Panc1 (cell line): ENCODE data around the gene VAPB. TPM values are rescaled to one million over a fixed set of nuclear protein-coding genes. Genes with fewer than 3 reads are reported as not detected.

Experiments used
- ATAC-seq: fragments of 200-7000 bp; cut with Tn5 transposase; 2 replicates; pipeline ENCODE4 v1.9.1; 2020; ENCODE audit warnings: mild to moderate bottlenecking, moderate library complexity
- BruUV-seq: library from RNA; stranded (reverse); fragments of 400-500 nt; replicated peaks from 2 replicates; lab custom pipeline; 2021; lab: Mats Ljungman, UMichigan
- CTCF ChIA-PET: fragments of 300-600 bp; sonication (Branson Sonifier 250); formaldehyde crosslinking; loops from one replicate; lab custom pipeline; 2022; ENCODE audit warnings: antibody characterized with exemption; lab: Charles Lee
- POLR2A ChIA-PET: fragments of 300-600 bp; sonication (Branson Sonifier 250); formaldehyde crosslinking; loops from one replicate; lab custom pipeline; 2022; ENCODE audit warnings: antibody characterized with exemption; lab: Charles Lee
- DNase-seq: peaks from one replicate; pipeline ENCODE4 v3.0.0-alpha.2; 2010; ENCODE audit warnings: low read depth, low spot score
- H3K27ac ChIP-seq: 2 replicates; pipeline ENCODE4 v1.5.1; 2011; ENCODE audit warnings: mild to moderate bottlenecking, low read length, inconsistent platforms
- H3K27me3 ChIP-seq: fragments of 200-500 bp; sonication (Bioruptor generic); 2 replicates; pipeline ENCODE4 v1.6.0; 2014; ENCODE audit warnings: low read length, inconsistent platforms; ENCODE audit not compliant: control insufficient read depth, insufficient read depth
- H3K36me3 ChIP-seq: fragments of 200-500 bp; sonication (Bioruptor generic); 2 replicates; pipeline ENCODE4 v1.5.1; 2014; ENCODE audit warnings: inconsistent platforms, mild to moderate bottlenecking, low read length, moderate library complexity; ENCODE audit not compliant: control insufficient read depth, insufficient read depth
- H3K4me1 ChIP-seq: 2 replicates; pipeline ENCODE4 v1.5.1; 2011; ENCODE audit warnings: inconsistent platforms, mild to moderate bottlenecking, low read length, moderate library complexity; ENCODE audit not compliant: control insufficient read depth, insufficient read depth
- H3K4me3 ChIP-seq, 2 experiments: 2 replicates each; pipeline ENCODE4 v1.5.1; 2011 to 2012; ENCODE audit warnings: low read depth in 2 of 2, low read length in 2 of 2, mild to moderate bottlenecking in 2 of 2, inconsistent platforms in 1 of 2, moderate library complexity in 1 of 2
- H3K9me3 ChIP-seq: fragments of 200-500 bp; sonication (Bioruptor generic); 2 replicates; pipeline ENCODE4 v1.5.1; 2014; ENCODE audit warnings: low read depth, mild to moderate bottlenecking, inconsistent platforms, low read length, moderate library complexity; ENCODE audit not compliant: control insufficient read depth, insufficient read depth
- CTCF ChIP-seq: fragments of 450-650 bp; IDR thresholded peaks from 2 replicates; pipeline ENCODE4 v1.5.1; 2017; ENCODE audit warnings: mild to moderate bottlenecking
- POLR2AphosphoS5 ChIP-seq: IDR thresholded peaks from 2 replicates; pipeline ENCODE4 v1.6.1; 2012; ENCODE audit warnings: mild to moderate bottlenecking, low read depth, low read length, moderate library complexity
- REST ChIP-seq, 2 experiments: IDR thresholded peaks; 2 replicates each; pipeline ENCODE4 v1.6.1; 2011 to 2012; ENCODE audit warnings: low read depth in 2 of 2, control low read depth in 1 of 2, low read length in 1 of 2, mild to moderate bottlenecking in 1 of 2, moderate library complexity in 1 of 2; ENCODE audit not compliant: insufficient read depth in 1 of 2
- SIN3A ChIP-seq: IDR thresholded peaks from 2 replicates; pipeline ENCODE4 v1.6.1; 2012; ENCODE audit warnings: low read depth, mild to moderate bottlenecking, low read length, moderate library complexity, borderline replicate concordance; ENCODE audit not compliant: insufficient read depth
- TCF7L2 ChIP-seq: IDR thresholded peaks from 2 replicates; pipeline ENCODE4 v1.6.1; 2011; ENCODE audit warnings: mild to moderate bottlenecking, low read depth, low read length, inconsistent platforms
- in situ Hi-C: cut with HindIII; loops from 2 replicates; pipeline ENCODE4 v1.10.0; 2016; ENCODE audit warnings: low sequenced_read_pairs, low pct_unique_long_range_greater_than_20kb
- intact Hi-C: fragments of 100-400 bp; cut with micrococcal nuclease; formaldehyde crosslinking; loops from one replicate; pipeline ENCODE4 v1.10.0; 2022; ENCODE audit not compliant: unreplicated experiment
- total RNA-seq: library from RNA; stranded (reverse); gene quantifications from one replicate; pipeline ENCODE4 v1.2.1, GENCODE V29; 2021; ENCODE audit not compliant: unreplicated experiment

VAPB gene
- total RNA-seq, 1 experiment from 2014 or later: 50.9 TPM

- CTCF ChIA-PET: no interaction called here
- ATAC-seq (no peak), DNase-seq (no peak)
- peaks cover 3% of the 10 kb centered on the region; the same call in 1 of the 2 replicates for H3K9me3 ChIP-seq
- no peak for TF ChIP-seq SIN3A
- no peak for TF ChIP-seq TCF7L2
- no peak for TF ChIP-seq CTCF
- TF ChIP-seq REST (IDR thresholded peaks at IDR 0.05; ENCODE audit: insufficient read depth in 1 of 2, low read depth in 2 of 2, low read length in 1 of 2): no peak
- TF ChIP-seq POLR2AphosphoS5: no peak
- POLR2A ChIA-PET: no interaction called here
- H3K27me3 ChIP-seq: no peaks in the 10 kb centered on the region
- H3K4me1 ChIP-seq: no peaks in the 10 kb centered on the region
- in situ Hi-C loops: no loop called here
- intact Hi-C loops: no loop called here
- H3K27ac ChIP-seq: no peak overlapping the region
- H3K4me3 ChIP-seq: no peak overlapping the region
- no peaks in the 10 kb centered on the region for H3K36me3 ChIP-seq
- no TSS peak for BruUV-seq
These were observed 103.2 kb downstream of the VAPB start for GRCh38 chr20:58492074-58492718.

GRCh38 chr20:58492795-58493524 lies 103.9 kb downstream of the VAPB start:
- Histone ChIP-seq H3K4me1 (no peaks in the 10 kb centered on the region), H3K4me3 (no peak overlapping the region), H3K9me3 (peaks cover 3% of the 10 kb centered on the region; the same call in 1 of the 2 replicates), H3K36me3 (no peaks in the 10 kb centered on the region), H3K27ac (no peak overlapping the region), H3K27me3 (no peaks in the 10 kb centered on the region)
- intact Hi-C loops: no loop called here
- ATAC-seq: no peak
- ChIA-PET CTCF (no interaction called here), POLR2A (no interaction called here)
- TF ChIP-seq CTCF: no peak
- no peak for TF ChIP-seq REST (IDR thresholded peaks at IDR 0.05; ENCODE audit: insufficient read depth in 1 of 2, low read depth in 2 of 2, low read length in 1 of 2)
- TF ChIP-seq TCF7L2: no peak
- no peak for TF ChIP-seq SIN3A
- no peak for TF ChIP-seq POLR2AphosphoS5
- BruUV-seq: no TSS peak
- in situ Hi-C loops: no loop called here
- DNase-seq: no peak
